Muscle layer of colon (tissue), 2 donors: ENCODE data around the gene CLTA.

ENCODE experiments used
- H3K27ac ChIP-seq: one replicate; pipeline ENCODE4 v1.7.0; 2013; ENCODE audit warnings: low read depth, mild to moderate bottlenecking, low read length, moderate library complexity
- H3K27me3 ChIP-seq, 2 donors: one replicate each; pipeline ENCODE4 v1.7.0; 2013; ENCODE audit warnings: low read length in 2 of 2, mild to moderate bottlenecking in 2 of 2; ENCODE audit not compliant: insufficient read depth in 2 of 2, control insufficient read depth in 1 of 2
- H3K36me3 ChIP-seq: one replicate; pipeline ENCODE4 v1.7.0; 2013; ENCODE audit warnings: mild to moderate bottlenecking, low read length; ENCODE audit not compliant: insufficient read depth
- H3K4me1 ChIP-seq: one replicate; pipeline ENCODE4 v1.7.0; 2013; ENCODE audit warnings: mild to moderate bottlenecking, low read length; ENCODE audit not compliant: insufficient read depth
- H3K4me3 ChIP-seq, 2 donors: one replicate each; pipeline ENCODE4 v1.7.0; 2013; ENCODE audit warnings: low read length in 2 of 2, low read depth in 1 of 2, mild to moderate bottlenecking in 1 of 2, moderate library complexity in 1 of 2
- H3K9ac ChIP-seq: one replicate; pipeline ENCODE4 v1.7.0; 2013; ENCODE audit warnings: low read length
- H3K9me3 ChIP-seq: one replicate; pipeline ENCODE4 v1.7.0; 2013; ENCODE audit warnings: mild to moderate bottlenecking, low read length
- donor health status: abdominal sarcoma.
- donor health status: Adenocarcinoma of cecum.

The CLTA gene

GRCh38 chr9:36191290-36191645 is 547 bp downstream of the CLTA start:
- no peaks in the 10 kb centered on the region for H3K9me3 ChIP-seq

GRCh38 chr9:36191686-36192085 is 965 bp downstream of the CLTA start:
- H3K4me3 ChIP-seq = peak overlapping the region; percentile 59 to 88
- H3K36me3 ChIP-seq = no peaks in the 10 kb centered on the region
- H3K27ac ChIP-seq = peak overlapping the region; percentile 95
- H3K9ac ChIP-seq = peak overlapping the region; percentile 13
- peaks cover 37% of the 10 kb centered on the region for H3K4me1 ChIP-seq
- H3K9me3 ChIP-seq = no peaks in the 10 kb centered on the region
- no peaks in the 10 kb centered on the region for H3K27me3 ChIP-seq

More at GRCh38 chr9:36191290-36191645, 547 bp downstream of the CLTA start:
- peak overlapping the region; percentile 95 for H3K27ac ChIP-seq
- H3K4me1 ChIP-seq = peaks cover 37% of the 10 kb centered on the region
- H3K27me3 ChIP-seq = no peaks in the 10 kb centered on the region
- H3K9ac ChIP-seq = peak overlapping the region; percentile 13
- no peaks in the 10 kb centered on the region for H3K36me3 ChIP-seq
- peak overlapping the region; percentile 59 to 88 for H3K4me3 ChIP-seq

DNA sequence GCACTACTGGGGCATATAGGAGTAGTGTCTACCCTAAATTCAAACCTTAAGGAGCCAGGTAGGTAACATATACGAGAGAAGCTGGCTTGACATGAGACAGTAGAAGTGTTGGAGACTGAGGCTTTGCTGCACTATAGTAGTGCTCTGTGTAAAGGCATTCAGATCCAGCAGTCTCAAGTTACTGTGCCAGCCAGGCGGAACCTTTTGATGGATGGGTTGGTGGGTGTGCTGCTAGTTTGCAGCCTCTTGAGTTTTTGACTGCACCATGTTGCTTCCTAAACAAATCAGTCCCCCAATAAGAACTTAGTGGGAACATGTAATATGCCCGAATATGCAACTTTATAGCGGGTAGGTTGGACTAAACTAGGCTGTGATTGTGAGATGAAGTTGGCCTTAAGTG is 1.5 kb downstream of the CLTA start:
- peak overlapping the region; percentile 59 to 88 for H3K4me3 ChIP-seq
- H3K36me3 ChIP-seq = no peaks in the 10 kb centered on the region
- H3K27me3 ChIP-seq = no peaks in the 10 kb centered on the region
- peak overlapping the region; percentile 13 for H3K9ac ChIP-seq
- H3K4me1 ChIP-seq = peaks cover 37% of the 10 kb centered on the region
- H3K27ac ChIP-seq = peak overlapping the region; percentile 95
- no peaks in the 10 kb centered on the region for H3K9me3 ChIP-seq

DNA sequence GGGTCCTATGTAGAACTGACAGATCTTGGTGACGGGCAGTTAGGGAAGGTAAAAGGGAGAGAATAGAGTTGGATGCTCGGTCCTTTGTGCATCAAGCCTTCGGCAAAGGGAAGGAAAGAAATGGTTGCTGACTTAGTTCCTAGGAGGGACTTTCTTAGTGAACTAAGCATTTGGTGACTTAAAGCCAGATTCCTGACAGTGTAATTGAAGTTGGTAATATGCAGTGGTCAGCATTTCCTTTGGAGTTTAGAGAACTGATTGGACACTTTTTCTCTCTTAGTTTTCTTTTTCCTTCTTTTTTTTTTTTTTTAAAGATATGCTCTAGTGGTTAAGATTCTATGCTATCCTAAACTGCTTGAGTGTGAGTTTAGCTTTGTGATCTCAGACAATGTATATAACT is 2.3 kb downstream of the CLTA start:
- H3K4me1 ChIP-seq = peaks cover 37% of the 10 kb centered on the region
- H3K27ac ChIP-seq = peak overlapping the region; percentile 12
- H3K27me3 ChIP-seq = no peaks in the 10 kb centered on the region
- peak overlapping the region in 1 of 2 donors; percentile 88 for H3K4me3 ChIP-seq
- H3K9ac ChIP-seq = peak overlapping the region; percentile 13
- no peaks in the 10 kb centered on the region for H3K9me3 ChIP-seq
- peaks cover 4% of the 10 kb centered on the region for H3K36me3 ChIP-seq

DNA sequence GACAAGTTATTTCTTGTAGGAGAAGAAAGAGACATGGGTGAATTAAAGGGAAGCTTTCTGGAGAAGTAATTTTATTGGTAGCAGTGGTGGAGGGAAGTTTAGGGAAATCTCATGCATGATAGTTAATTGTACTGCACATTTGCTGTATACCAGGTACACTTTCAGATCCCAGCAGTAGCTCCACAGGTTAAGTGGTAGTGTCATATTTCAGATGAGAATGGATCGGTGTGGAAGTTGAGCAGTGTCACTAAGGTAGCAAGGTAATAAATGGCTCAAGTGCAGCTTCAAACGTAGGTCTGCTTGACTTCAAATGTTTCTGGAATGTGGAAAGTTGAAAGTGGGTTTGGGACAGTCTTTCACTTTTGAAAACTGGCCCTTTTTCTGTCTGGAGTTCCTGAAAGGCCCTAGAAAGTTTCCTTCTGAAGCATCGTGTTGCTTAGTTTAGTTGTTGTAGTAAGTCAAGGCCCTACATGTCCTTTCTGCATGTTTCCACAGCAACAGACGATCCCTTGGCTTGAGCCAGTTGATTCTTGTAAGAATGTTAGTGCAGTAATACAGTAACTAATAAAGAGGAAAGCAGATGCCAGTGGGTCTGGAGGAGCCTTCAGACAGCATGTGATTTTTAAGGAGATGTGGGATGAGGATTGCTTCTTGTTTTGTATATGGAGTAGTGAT is 3.7 kb downstream of the CLTA start:
- no peaks in the 10 kb centered on the region for H3K9me3 ChIP-seq
- H3K36me3 ChIP-seq = peaks cover 18% of the 10 kb centered on the region
- H3K4me1 ChIP-seq = peaks cover 37% of the 10 kb centered on the region
- no peak overlapping the region for H3K4me3 ChIP-seq
- no peaks in the 10 kb centered on the region for H3K27me3 ChIP-seq
- no peak overlapping the region for H3K9ac ChIP-seq
- no peak overlapping the region for H3K27ac ChIP-seq

DNA sequence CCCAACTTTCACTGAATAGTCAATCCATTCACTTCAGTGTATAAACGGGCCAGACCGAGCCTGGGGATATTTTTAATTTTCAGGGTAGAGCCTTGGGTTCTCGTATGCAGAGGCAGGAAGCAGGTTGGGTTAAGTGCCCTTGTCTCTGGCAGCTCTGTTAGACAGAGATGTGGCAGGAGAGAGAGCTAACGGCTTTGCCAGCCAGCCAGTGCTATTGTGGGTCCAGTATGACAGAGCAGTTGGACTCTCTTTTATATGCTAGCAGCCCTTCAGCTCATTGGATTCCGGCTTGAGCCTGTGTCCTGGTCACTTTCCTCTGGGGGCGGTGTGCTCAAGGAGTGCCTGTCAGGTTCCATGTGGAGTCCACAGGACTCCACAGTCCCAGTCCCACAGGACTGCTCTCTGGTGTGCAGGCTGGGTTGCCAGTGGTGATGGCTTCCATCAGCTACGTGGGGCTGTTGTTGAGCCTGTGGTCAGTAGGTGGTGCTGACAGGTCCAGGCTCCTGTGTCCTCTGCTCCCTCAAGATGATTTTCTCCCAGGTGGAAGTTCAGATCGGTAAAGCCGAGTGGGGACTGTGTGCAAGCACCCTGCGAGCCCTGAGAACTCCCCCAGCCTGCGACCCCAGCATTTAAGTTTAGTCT is 14.3 kb downstream of the CLTA start:
- Histone ChIP-seq H3K9ac (no peak overlapping the region), H3K27ac (no peak overlapping the region), H3K4me3 (no peak overlapping the region), H3K4me1 (no peaks in the 10 kb centered on the region), H3K27me3 (no peaks in the 10 kb centered on the region), H3K9me3 (no peaks in the 10 kb centered on the region), H3K36me3 (peaks cover 85% of the 10 kb centered on the region)

- H3K27ac ChIP-seq = no peak overlapping the region
- no peak overlapping the region for H3K4me3 ChIP-seq
- peaks cover 6% of the 10 kb centered on the region for H3K4me1 ChIP-seq
- H3K27me3 ChIP-seq = no peaks in the 10 kb centered on the region
- peaks cover 83% of the 10 kb centered on the region for H3K36me3 ChIP-seq
- no peak overlapping the region for H3K9ac ChIP-seq
- no peaks in the 10 kb centered on the region for H3K9me3 ChIP-seq
These were observed 16.3 kb downstream of the CLTA start for GRCh38 chr9:36207016-36207415.

DNA sequence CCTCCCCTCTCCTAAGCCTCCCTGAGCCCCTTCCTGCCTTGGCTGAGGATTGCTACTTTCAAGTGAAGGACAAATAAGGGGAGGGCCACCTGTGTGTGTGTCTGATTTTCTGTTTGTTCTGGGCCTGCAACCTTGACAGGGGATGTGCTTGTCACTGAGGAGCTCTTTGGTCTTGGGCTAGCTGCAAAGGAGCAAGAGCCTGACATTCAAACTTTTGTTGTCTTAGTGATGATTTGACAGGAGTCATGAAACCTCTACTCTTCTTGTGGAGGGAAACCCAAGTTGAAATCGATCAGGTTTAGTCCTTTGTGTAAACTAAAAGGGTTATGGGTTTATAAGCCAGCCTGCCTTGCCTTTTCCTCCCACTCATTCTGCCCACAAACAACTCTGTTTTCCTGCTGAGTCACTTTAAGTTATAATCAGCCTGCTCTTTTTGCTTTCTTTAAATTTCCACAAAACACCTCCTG is 16.9 kb downstream of the CLTA start:
- Histone ChIP-seq H3K36me3 (peaks cover 83% of the 10 kb centered on the region), H3K4me1 (peaks cover 6% of the 10 kb centered on the region), H3K27ac (no peak overlapping the region), H3K4me3 (no peak overlapping the region), H3K9me3 (no peaks in the 10 kb centered on the region), H3K9ac (no peak overlapping the region), H3K27me3 (no peaks in the 10 kb centered on the region)

DNA sequence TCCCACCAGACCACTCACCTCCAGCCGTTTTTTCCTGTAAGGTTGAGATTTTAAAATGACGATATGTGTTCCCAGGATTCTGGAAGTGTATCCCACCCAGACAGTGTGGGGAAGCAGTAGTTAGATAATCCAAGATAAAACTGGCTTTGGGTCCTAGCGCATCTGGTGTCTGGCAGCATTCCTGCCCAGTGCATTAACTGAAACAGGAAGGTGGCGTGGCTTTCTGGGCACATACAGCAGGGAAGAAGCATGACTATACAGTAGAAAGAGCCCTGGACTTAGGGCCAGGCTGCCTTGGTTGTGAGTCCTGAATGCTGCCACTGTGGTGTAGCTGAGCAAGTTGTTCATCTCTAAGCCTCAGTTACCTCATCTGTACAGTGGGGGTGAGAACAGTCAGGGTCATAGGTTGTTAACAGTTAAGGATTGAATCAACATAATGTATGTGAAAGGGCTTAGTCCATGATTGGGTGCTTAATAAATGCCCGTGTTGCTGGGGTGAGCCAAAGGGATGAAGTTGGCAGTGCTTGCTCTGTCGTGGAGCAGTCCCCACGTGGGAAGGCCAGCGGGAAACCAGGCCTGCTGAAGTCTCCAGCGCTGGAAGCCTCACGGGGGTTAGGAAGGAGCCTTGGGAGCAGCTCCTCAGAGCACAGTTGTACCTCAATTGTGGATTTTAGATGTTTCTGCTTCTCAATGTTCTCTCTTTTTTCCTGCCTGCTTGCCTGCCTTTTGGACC is 18.0 kb downstream of the CLTA start:
- no peaks in the 10 kb centered on the region for H3K9me3 ChIP-seq
- H3K9ac ChIP-seq = no peak overlapping the region
- H3K27me3 ChIP-seq = no peaks in the 10 kb centered on the region
- peaks cover 7% of the 10 kb centered on the region for H3K4me1 ChIP-seq
- no peak overlapping the region for H3K4me3 ChIP-seq
- no peak overlapping the region for H3K27ac ChIP-seq
- peaks cover 81% of the 10 kb centered on the region for H3K36me3 ChIP-seq

- Histone ChIP-seq H3K4me3 (no peak overlapping the region), H3K4me1 (peaks cover 19% of the 10 kb centered on the region), H3K9ac (no peak overlapping the region), H3K27me3 (no peaks in the 10 kb centered on the region), H3K9me3 (no peaks in the 10 kb centered on the region), H3K27ac (no peak overlapping the region), H3K36me3 (peaks cover 68% of the 10 kb centered on the region)
These were observed 20.0 kb downstream of the CLTA start for GRCh38 chr9:36210722-36211121.

- Histone ChIP-seq H3K9me3 (no peaks in the 10 kb centered on the region), H3K4me1 (peaks cover 19% of the 10 kb centered on the region), H3K27me3 (no peaks in the 10 kb centered on the region), H3K36me3 (peaks cover 67% of the 10 kb centered on the region), H3K9ac (no peak overlapping the region), H3K4me3 (no peak overlapping the region), H3K27ac (no peak overlapping the region)
These were observed 20.8 kb downstream of the CLTA start for GRCh38 chr9:36211510-36211909.
